Measurements from ENCODE around the gene TCF25.
"Not testable (repeated sequence)": the region's sequence is repeated elsewhere in the genome, so short reads cannot be mapped to it uniquely, and the experiment has no call there.

Gene TCF25

DNA sequence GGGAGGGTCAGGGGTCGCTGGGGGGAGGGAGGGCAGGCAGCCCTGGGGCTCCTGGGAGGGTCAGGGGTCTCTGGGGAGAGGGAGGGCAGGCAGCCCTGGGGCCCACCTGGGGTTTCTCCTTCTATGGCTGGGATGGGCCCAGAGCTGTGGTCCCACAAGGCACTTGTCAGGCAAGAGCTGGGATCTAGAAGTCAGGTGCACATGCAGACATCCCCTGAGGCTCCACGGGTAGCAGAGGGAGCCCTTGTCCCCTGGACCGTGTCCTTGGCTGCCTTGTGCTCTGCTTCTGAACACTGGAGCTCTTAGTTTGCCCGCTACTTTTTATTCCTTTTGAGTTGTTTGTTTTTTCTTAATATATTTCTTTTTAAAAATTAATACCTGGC is 51.5 kb downstream of the TCF25 start:
- TF ChIP-seq, protein P1, sequence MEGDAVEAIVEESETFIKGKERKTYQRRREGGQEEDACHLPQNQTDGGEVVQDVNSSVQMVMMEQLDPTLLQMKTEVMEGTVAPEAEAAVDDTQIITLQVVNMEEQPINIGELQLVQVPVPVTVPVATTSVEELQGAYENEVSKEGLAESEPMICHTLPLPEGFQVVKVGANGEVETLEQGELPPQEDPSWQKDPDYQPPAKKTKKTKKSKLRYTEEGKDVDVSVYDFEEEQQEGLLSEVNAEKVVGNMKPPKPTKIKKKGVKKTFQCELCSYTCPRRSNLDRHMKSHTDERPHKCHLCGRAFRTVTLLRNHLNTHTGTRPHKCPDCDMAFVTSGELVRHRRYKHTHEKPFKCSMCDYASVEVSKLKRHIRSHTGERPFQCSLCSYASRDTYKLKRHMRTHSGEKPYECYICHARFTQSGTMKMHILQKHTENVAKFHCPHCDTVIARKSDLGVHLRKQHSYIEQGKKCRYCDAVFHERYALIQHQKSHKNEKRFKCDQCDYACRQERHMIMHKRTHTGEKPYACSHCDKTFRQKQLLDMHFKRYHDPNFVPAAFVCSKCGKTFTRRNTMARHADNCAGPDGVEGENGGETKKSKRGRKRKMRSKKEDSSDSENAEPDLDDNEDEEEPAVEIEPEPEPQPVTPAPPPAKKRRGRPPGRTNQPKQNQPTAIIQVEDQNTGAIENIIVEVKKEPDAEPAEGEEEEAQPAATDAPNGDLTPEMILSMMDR (IDR thresholded peaks at IDR 0.05; ENCODE audit: low read depth, low read length): no peak
- H3K4me3 ChIP-seq (replicated peaks in 1 of 2; ENCODE audit: low read depth in 2 of 2, low read length in 2 of 2): peak overlapping the region; percentile 85 to 91

DNA sequence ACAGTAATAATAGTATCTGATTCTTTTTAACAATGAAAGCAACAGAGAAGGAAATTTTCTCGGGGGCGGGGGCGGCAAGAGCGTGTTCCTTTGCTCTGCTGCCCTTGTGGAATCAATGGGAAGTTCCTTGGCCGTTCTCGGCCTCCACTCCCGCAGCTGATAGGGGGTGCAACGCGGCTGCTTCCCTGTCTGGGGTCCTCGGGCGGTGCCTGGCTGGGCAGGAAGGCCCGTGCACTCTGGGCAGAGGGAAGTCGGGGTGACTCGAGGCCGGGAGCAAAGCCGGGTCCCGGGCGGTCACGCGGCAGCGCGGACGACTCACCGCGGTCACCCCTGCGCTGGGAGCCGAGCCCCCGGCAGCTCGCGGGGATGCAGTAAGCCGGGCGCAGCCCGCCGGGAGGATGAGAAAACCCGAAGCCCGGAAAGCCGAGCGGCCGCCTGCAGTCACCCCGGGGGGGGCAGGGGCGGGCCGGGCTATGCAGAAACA is 52.2 kb downstream of the TCF25 start:
- peak overlapping the region; percentile 54 to 85 for H3K4me3 ChIP-seq (replicated peaks in 1 of 2; ENCODE audit: low read depth in 2 of 2, low read length in 2 of 2)
- TF ChIP-seq, protein P1 (IDR thresholded peaks at IDR 0.05; ENCODE audit: low read depth, low read length): peak; percentile 11
- peak in 1 of 2 donors; percentile 33 for DNase-seq (ENCODE audit: low read depth in 2 of 2)

More for the DNA sequence above, 51.5 kb downstream of the TCF25 start:
- DNase-seq (ENCODE audit: low read depth in 2 of 2): no peak

DNA sequence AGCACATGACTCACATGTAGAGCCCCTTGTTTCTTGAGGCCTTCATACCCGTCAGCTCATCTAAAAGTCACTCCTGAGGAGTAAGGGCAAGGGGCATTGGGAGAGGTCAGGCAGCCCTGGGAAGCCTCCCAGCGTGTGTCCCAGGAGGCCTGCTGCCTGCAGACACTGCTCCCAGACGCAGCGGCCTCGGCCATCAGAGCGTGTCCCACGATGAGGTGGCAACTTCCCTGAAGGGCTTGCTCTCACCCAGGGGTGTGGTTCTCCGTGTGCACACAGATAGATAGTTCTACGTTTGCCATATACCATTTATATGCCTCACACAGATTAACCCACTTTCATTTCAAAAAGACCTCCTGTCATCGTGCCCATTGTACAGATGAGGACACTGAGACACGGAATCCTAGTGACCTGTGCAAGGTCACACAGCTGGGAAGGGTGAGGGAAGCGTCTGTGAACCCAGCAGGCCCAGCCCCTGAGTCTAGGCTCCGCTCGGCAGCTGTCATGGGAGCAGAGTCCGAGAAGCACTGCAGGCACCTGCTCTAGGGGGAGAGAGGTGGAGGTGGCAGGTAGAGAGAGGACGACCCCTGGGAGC is 58.0 kb downstream of the TCF25 start:
- DNase-seq (ENCODE audit: low read depth in 2 of 2): no peak
- no peak overlapping the region for H3K4me3 ChIP-seq (replicated peaks in 1 of 2; ENCODE audit: low read depth in 2 of 2, low read length in 2 of 2)
- TF ChIP-seq, protein P1 (IDR thresholded peaks at IDR 0.05; ENCODE audit: low read depth, low read length): no peak

DNA sequence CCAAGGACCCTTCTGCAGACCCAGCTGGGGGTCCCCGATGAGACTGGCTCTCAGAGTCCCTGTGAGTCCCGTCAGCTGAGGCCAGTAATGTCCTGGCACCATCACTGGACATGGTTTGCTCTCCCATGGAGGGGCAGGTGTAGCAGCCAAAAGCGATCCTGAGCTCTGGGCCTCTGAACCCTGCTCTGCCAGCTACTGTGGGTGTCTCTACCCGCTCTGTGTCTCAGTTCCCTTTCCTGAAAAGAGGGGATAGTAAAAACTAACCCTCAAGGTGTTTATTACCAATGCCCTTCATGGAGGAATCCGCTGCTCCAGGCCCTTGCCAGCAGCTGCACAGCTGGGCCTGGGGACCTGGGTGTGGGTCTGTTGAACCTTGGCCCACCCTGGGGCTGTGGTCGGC is 58.6 kb downstream of the TCF25 start:
- TF ChIP-seq, protein P1 (IDR thresholded peaks at IDR 0.05; ENCODE audit: low read depth, low read length): no peak
- DNase-seq (ENCODE audit: low read depth in 2 of 2): no peak
- no peak overlapping the region for H3K4me3 ChIP-seq (replicated peaks in 1 of 2; ENCODE audit: low read depth in 2 of 2, low read length in 2 of 2)

- DNase-seq (ENCODE audit: low read depth in 2 of 2); H3K4me3 ChIP-seq (replicated peaks in 1 of 2; ENCODE audit: low read depth in 2 of 2, low read length in 2 of 2): not testable (repeated sequence)
Observed at GRCh38 chr16:89934019-89934418, 60.6 kb downstream of the TCF25 start.

GRCh38 chr16:89934611-89935553 is 61.5 kb downstream of the TCF25 start:
- TF ChIP-seq, protein P1 (IDR thresholded peaks at IDR 0.05; ENCODE audit: low read depth, low read length): no peak
- no peak overlapping the region for H3K4me3 ChIP-seq (replicated peaks in 1 of 2; ENCODE audit: low read depth in 2 of 2, low read length in 2 of 2)
- DNase-seq (ENCODE audit: low read depth in 2 of 2): no peak

DNA sequence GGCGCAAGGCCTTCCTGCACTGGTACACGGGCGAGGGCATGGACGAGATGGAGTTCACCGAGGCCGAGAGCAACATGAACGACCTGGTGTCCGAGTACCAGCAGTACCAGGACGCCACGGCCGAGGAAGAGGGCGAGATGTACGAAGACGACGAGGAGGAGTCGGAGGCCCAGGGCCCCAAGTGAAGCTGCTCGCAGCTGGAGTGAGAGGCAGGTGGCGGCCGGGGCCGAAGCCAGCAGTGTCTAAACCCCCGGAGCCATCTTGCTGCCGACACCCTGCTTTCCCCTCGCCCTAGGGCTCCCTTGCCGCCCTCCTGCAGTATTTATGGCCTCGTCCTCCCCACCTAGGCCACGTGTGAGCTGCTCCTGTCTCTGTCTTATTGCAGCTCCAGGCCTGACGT is 62.2 kb downstream of the TCF25 start:
- not testable (repeated sequence) for DNase-seq (ENCODE audit: low read depth in 2 of 2); H3K4me3 ChIP-seq (replicated peaks in 1 of 2; ENCODE audit: low read depth in 2 of 2, low read length in 2 of 2)
